ENCODE measurements around the gene NKIRAS2.

DNA sequence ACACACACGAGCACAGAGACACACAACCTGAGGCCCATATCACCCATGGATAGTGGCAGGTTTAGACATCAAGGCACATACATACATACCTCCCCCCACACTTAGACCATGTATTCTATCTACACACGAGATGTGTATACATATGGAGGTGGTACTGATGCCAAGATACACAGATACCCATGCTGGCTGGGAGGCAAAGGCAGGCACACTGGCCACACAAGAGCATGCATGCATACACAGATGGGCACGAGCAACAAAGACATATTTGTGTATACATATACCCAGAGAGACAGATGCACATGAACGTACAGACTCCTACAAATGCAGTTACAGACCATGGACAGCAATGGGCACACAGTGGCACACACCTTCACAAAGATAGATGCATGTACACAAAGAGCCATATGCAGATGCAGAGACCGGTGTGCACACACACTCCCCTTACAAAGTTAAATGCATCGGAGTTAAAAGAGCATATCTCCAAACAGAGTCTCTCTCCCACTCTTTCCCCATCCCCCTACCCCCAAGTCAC is 32.5 kb downstream of the NKIRAS2 start:
- TF ChIP-seq, protein P1, sequence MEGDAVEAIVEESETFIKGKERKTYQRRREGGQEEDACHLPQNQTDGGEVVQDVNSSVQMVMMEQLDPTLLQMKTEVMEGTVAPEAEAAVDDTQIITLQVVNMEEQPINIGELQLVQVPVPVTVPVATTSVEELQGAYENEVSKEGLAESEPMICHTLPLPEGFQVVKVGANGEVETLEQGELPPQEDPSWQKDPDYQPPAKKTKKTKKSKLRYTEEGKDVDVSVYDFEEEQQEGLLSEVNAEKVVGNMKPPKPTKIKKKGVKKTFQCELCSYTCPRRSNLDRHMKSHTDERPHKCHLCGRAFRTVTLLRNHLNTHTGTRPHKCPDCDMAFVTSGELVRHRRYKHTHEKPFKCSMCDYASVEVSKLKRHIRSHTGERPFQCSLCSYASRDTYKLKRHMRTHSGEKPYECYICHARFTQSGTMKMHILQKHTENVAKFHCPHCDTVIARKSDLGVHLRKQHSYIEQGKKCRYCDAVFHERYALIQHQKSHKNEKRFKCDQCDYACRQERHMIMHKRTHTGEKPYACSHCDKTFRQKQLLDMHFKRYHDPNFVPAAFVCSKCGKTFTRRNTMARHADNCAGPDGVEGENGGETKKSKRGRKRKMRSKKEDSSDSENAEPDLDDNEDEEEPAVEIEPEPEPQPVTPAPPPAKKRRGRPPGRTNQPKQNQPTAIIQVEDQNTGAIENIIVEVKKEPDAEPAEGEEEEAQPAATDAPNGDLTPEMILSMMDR (conservative IDR thresholded peaks at IDR 0.05; ENCODE audit: low read length) = no peak
- TF ChIP-seq EZH2phosphoT487 (IDR thresholded peaks at IDR 0.05; ENCODE audit: borderline replicate concordance) = no peak

Measured in Loucy (cell line).